Measurements from ENCODE around the gene PLEKHH3.
A peak's percentile ranks its signal among the peaks of the same experiment; 100 is the strongest.

The PLEKHH3 gene

DNA sequence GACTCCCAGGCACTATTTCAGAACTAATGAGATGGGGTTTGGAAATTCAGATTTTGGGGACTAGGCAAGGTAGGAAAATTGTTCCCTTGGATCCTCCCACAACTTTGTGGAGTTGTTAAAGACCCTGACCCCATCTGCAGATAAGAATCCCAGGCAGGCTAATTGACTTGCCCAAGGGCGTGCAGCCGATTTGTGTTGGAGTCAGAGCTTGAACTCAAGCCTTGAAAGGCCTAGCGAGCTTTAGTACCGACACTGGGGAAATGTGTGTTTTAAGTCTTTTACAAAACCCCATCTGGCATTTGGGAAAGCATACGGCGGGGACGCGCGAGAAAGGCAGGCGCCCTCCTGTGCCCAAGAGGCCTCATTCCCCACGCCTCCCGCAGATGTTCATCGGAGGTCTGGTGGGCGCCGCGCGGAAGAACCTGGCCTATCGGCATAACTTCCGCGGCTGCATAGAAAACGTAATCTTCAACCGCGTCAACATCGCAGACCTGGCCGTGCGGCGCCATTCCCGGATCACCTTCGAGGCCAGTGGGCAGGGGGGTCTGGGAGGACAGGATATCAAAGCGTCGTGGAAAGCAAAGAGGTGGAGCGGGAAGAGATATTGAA, 9.8 kb upstream of the PLEKHH3 start:
- Histone ChIP-seq H3K36me3 (ENCODE audit: control insufficient read depth in 1 of 2, insufficient read depth in 2 of 2, low read depth in 1 of 2, low read length in 2 of 2) (peaks cover 55 to 66% of the 10 kb centered on the region in 2 experiments), H3K79me1 (replicated peaks; ENCODE audit: low read length, poor library complexity, severe bottlenecking) (peaks cover 6% of the 10 kb centered on the region), H3K27ac (ENCODE audit: low read length, poor library complexity, severe bottlenecking) (no peak overlapping the region), H3K4me3 (ENCODE audit: insufficient read depth in 1 of 2, low read depth in 1 of 2, low read length in 2 of 2) (no peak overlapping the region), H3K9ac (ENCODE audit: low read length) (no peak overlapping the region), H3K18ac (ENCODE audit: low read depth in 1 of 2, low read length in 2 of 2) (no peak overlapping the region), H3K23ac (ENCODE audit: low read length in 2 of 2) (no peak overlapping the region), H2AFZ (ENCODE audit: low read depth, low read length) (no peak overlapping the region), H2BK5ac (ENCODE audit: low read depth, low read length, poor library complexity, severe bottlenecking) (no peak overlapping the region), H2BK120ac (ENCODE audit: low read depth, low read length) (no peak overlapping the region), H4K91ac (ENCODE audit: low read length) (no peak overlapping the region), H3K4me1 (ENCODE audit: control insufficient read depth, insufficient read depth, low read depth, low read length) (peaks cover 10% of the 10 kb centered on the region), H3K9me3 (ENCODE audit: control insufficient read depth, low read length) (no peaks in the 10 kb centered on the region), H3K4me2 (ENCODE audit: low read length, poor library complexity, severe bottlenecking) (no peak overlapping the region), H4K8ac (ENCODE audit: low read length) (no peak overlapping the region), H2AK5ac (ENCODE audit: low read length, severe bottlenecking) (no peak overlapping the region), H3K27me3 (ENCODE audit: control insufficient read depth in 1 of 2, insufficient read depth in 1 of 2, low read length in 2 of 2) (no peaks in the 10 kb centered on the region), H2BK12ac (ENCODE audit: low read length in 2 of 2) (no peak overlapping the region), H3K4ac (ENCODE audit: low read depth in 1 of 2, low read length in 2 of 2) (no peak overlapping the region), H3K14ac (ENCODE audit: low read length in 2 of 2) (no peak overlapping the region), H2BK15ac (ENCODE audit: low read depth, poor library complexity, severe bottlenecking) (no peak overlapping the region)
- DNase-seq, result no peak
- WGBS, result 97% methylated on average over 32 of the region's 32 CpGs

DNA sequence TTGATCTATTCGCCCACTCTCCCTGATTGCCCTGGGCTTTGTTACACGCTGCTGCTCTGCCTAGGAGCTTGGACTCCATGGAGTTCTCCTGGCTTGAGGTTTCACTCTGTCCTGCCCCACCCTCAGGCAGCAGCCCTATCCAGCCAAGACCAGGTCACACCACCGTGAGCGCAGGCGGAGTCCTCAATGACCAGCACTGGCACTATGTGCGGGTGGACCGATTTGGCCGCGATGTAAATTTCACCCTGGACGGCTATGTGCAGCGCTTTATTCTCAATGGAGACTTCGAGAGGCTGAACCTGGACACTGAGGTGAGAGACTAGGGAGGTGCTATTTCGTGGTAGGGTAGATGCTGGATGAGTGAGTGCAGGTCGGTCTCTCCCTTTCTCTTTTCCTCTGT, 9.0 kb upstream of the PLEKHH3 start:
- 97% methylated on average over 12 of the region's 14 CpGs for WGBS
- H3K4me1 ChIP-seq (ENCODE audit: control insufficient read depth, insufficient read depth, low read depth, low read length), result peaks cover 13% of the 10 kb centered on the region
- H3K4me3 ChIP-seq (ENCODE audit: insufficient read depth in 1 of 2, low read depth in 1 of 2, low read length in 2 of 2), result no peak overlapping the region
- no peak overlapping the region for H2BK120ac ChIP-seq (ENCODE audit: low read depth, low read length)
- peaks cover 7% of the 10 kb centered on the region for H3K79me1 ChIP-seq (replicated peaks; ENCODE audit: low read length, poor library complexity, severe bottlenecking)
- no peak for DNase-seq
- no peak overlapping the region for H2AFZ ChIP-seq (ENCODE audit: low read depth, low read length)
- no peaks in the 10 kb centered on the region for H3K9me3 ChIP-seq (ENCODE audit: control insufficient read depth, low read length)
- no peak overlapping the region for H2BK5ac ChIP-seq (ENCODE audit: low read depth, low read length, poor library complexity, severe bottlenecking)
- H2BK15ac ChIP-seq (ENCODE audit: low read depth, poor library complexity, severe bottlenecking), result no peak overlapping the region
- no peak overlapping the region for H3K4me2 ChIP-seq (ENCODE audit: low read length, poor library complexity, severe bottlenecking)
- no peak overlapping the region for H3K9ac ChIP-seq (ENCODE audit: low read length)
- H3K27ac ChIP-seq (ENCODE audit: low read length, poor library complexity, severe bottlenecking), result no peak overlapping the region
- H3K14ac ChIP-seq (ENCODE audit: low read length in 2 of 2), result no peak overlapping the region
- no peak overlapping the region for H2BK12ac ChIP-seq (ENCODE audit: low read length in 2 of 2)
- no peak overlapping the region for H4K91ac ChIP-seq (ENCODE audit: low read length)
- no peak overlapping the region for H4K8ac ChIP-seq (ENCODE audit: low read length)
- no peak overlapping the region for H3K18ac ChIP-seq (ENCODE audit: low read depth in 1 of 2, low read length in 2 of 2)
- H3K23ac ChIP-seq (ENCODE audit: low read length in 2 of 2), result no peak overlapping the region
- H3K36me3 ChIP-seq (ENCODE audit: control insufficient read depth in 1 of 2, insufficient read depth in 2 of 2, low read depth in 1 of 2, low read length in 2 of 2), result peaks cover 47 to 58% of the 10 kb centered on the region in 2 experiments
- H2AK5ac ChIP-seq (ENCODE audit: low read length, severe bottlenecking), result no peak overlapping the region
- no peak overlapping the region for H3K4ac ChIP-seq (ENCODE audit: low read depth in 1 of 2, low read length in 2 of 2)
- H3K27me3 ChIP-seq (ENCODE audit: control insufficient read depth in 1 of 2, insufficient read depth in 1 of 2, low read length in 2 of 2), result no peaks in the 10 kb centered on the region

DNA sequence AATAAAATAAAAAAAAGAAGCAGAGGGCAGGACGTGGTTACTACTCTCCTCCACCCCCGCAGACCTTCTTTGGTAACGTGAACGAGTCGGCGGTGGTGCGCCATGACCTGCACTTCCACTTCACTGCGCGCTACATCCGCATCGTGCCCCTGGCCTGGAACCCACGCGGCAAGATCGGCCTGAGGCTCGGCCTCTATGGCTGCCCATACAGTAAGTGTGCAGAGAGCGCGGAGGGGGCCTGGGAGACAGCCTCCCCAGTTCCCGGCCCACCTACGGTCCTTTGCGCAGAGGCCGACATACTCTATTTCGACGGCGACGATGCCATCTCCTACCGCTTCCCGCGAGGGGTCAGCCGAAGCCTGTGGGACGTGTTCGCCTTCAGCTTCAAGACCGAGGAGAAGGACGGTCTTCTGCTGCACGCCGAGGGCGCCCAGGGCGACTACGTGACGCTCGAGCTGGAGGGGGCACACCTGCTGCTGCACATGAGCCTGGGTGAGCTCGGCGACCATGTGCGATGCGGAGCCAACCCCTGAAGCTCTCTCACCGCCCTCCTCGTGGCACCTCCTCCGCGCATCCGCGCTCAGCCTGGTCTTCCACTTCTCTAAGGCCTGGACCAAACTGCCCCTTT, 8.2 kb upstream of the PLEKHH3 start:
- no peak overlapping the region for H2BK12ac ChIP-seq (ENCODE audit: low read length in 2 of 2)
- no peak overlapping the region for H3K18ac ChIP-seq (ENCODE audit: low read depth in 1 of 2, low read length in 2 of 2)
- no peak overlapping the region for H2BK5ac ChIP-seq (ENCODE audit: low read depth, low read length, poor library complexity, severe bottlenecking)
- H3K4me1 ChIP-seq (ENCODE audit: control insufficient read depth, insufficient read depth, low read depth, low read length), result peaks cover 19% of the 10 kb centered on the region
- WGBS, result 97% methylated on average over 50 of the region's 50 CpGs
- H3K27me3 ChIP-seq (ENCODE audit: control insufficient read depth in 1 of 2, insufficient read depth in 1 of 2, low read length in 2 of 2), result no peaks in the 10 kb centered on the region
- H2BK120ac ChIP-seq (ENCODE audit: low read depth, low read length), result no peak overlapping the region
- no peak overlapping the region for H4K8ac ChIP-seq (ENCODE audit: low read length)
- H3K36me3 ChIP-seq (ENCODE audit: control insufficient read depth in 1 of 2, insufficient read depth in 2 of 2, low read depth in 1 of 2, low read length in 2 of 2), result peaks cover 41 to 50% of the 10 kb centered on the region in 2 experiments
- H3K27ac ChIP-seq (ENCODE audit: low read length, poor library complexity, severe bottlenecking), result no peak overlapping the region
- H2BK15ac ChIP-seq (ENCODE audit: low read depth, poor library complexity, severe bottlenecking), result no peak overlapping the region
- H3K9me3 ChIP-seq (ENCODE audit: control insufficient read depth, low read length), result no peaks in the 10 kb centered on the region
- H3K14ac ChIP-seq (ENCODE audit: low read length in 2 of 2), result no peak overlapping the region
- no peak overlapping the region for H2AK5ac ChIP-seq (ENCODE audit: low read length, severe bottlenecking)
- no peak for DNase-seq
- no peak overlapping the region for H3K23ac ChIP-seq (ENCODE audit: low read length in 2 of 2)
- H3K4me2 ChIP-seq (ENCODE audit: low read length, poor library complexity, severe bottlenecking), result no peak overlapping the region
- no peak overlapping the region for H3K9ac ChIP-seq (ENCODE audit: low read length)
- no peak overlapping the region for H4K91ac ChIP-seq (ENCODE audit: low read length)
- no peak overlapping the region for H3K4ac ChIP-seq (ENCODE audit: low read depth in 1 of 2, low read length in 2 of 2)
- H3K79me1 ChIP-seq (replicated peaks; ENCODE audit: low read length, poor library complexity, severe bottlenecking), result peaks cover 13% of the 10 kb centered on the region
- no peak overlapping the region for H2AFZ ChIP-seq (ENCODE audit: low read depth, low read length)
- H3K4me3 ChIP-seq (ENCODE audit: insufficient read depth in 1 of 2, low read depth in 1 of 2, low read length in 2 of 2), result no peak overlapping the region

DNA sequence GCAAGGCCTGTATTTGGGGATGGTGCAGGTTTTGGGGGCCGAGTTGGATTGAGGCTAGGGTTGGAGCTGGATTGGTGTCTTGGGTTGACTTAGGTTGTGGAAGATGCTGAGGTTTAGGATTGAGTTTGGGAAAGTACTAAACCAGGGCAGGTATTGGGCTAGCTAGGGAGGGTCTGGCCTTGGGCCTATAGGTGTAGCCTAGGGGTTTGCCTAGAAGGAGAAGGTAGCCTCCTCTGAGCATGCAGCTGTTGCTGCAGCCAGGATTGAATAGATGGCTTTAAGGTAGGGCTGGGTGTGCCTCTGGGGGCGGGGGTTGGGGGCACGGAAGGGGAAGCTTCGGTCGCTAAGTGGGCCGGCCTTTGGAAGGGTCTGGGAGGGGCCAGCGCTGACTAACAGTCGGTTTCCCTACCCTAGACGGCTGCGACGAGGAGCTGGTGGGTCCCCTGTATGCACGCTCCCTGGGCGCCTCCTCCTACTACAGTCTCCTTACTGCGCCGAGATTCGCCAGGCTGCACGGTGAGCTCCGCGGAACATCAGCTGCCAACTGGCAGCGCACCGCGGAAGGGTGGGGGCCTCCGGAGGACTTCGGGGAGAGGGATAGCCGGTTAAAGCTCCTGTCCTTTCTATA, 6.7 kb upstream of the PLEKHH3 start:
- no peak overlapping the region for H2AFZ ChIP-seq (ENCODE audit: low read depth, low read length)
- peaks cover 13% of the 10 kb centered on the region for H3K79me1 ChIP-seq (replicated peaks; ENCODE audit: low read length, poor library complexity, severe bottlenecking)
- peak overlapping the region in 1 of 2 experiments; percentile 30 for H3K14ac ChIP-seq (ENCODE audit: low read length in 2 of 2)
- peak overlapping the region in 1 of 2 experiments; percentile 67 for H2BK12ac ChIP-seq (ENCODE audit: low read length in 2 of 2)
- peak overlapping the region; percentile 69 to 89 for H3K18ac ChIP-seq (ENCODE audit: low read depth in 1 of 2, low read length in 2 of 2)
- no peaks in the 10 kb centered on the region for H3K9me3 ChIP-seq (ENCODE audit: control insufficient read depth, low read length)
- H3K4ac ChIP-seq (ENCODE audit: low read depth in 1 of 2, low read length in 2 of 2), result peak overlapping the region in 1 of 2 experiments; percentile 75
- peak overlapping the region; percentile 3 for H4K8ac ChIP-seq (ENCODE audit: low read length)
- peak overlapping the region; percentile 49 for H2BK15ac ChIP-seq (ENCODE audit: low read depth, poor library complexity, severe bottlenecking)
- no peak overlapping the region for H4K91ac ChIP-seq (ENCODE audit: low read length)
- peak overlapping the region in 1 of 2 experiments; percentile 89 for H3K4me3 ChIP-seq (ENCODE audit: insufficient read depth in 1 of 2, low read depth in 1 of 2, low read length in 2 of 2)
- H3K9ac ChIP-seq (ENCODE audit: low read length), result peak overlapping the region; percentile 88
- H2BK5ac ChIP-seq (ENCODE audit: low read depth, low read length, poor library complexity, severe bottlenecking), result no peak overlapping the region
- no peak overlapping the region for H3K27ac ChIP-seq (ENCODE audit: low read length, poor library complexity, severe bottlenecking)
- H3K36me3 ChIP-seq (ENCODE audit: control insufficient read depth in 1 of 2, insufficient read depth in 2 of 2, low read depth in 1 of 2, low read length in 2 of 2), result peaks cover 35 to 37% of the 10 kb centered on the region in 2 experiments
- WGBS, result 30% methylated on average over 25 of the region's 25 CpGs
- peak overlapping the region in 1 of 2 experiments; percentile 60 for H3K23ac ChIP-seq (ENCODE audit: low read length in 2 of 2)
- no peak overlapping the region for H2AK5ac ChIP-seq (ENCODE audit: low read length, severe bottlenecking)
- no peaks in the 10 kb centered on the region for H3K27me3 ChIP-seq (ENCODE audit: control insufficient read depth in 1 of 2, insufficient read depth in 1 of 2, low read length in 2 of 2)
- H3K4me1 ChIP-seq (ENCODE audit: control insufficient read depth, insufficient read depth, low read depth, low read length), result peaks cover 29% of the 10 kb centered on the region
- DNase-seq, result peak; percentile 15
- H2BK120ac ChIP-seq (ENCODE audit: low read depth, low read length), result peak overlapping the region; percentile 42
- peak overlapping the region; percentile 85 for H3K4me2 ChIP-seq (ENCODE audit: low read length, poor library complexity, severe bottlenecking)
